Measurements from ENCODE around the gene PPT2.

The PPT2 gene

GRCh38 chr6:32151863-32152768, 1.8 kb upstream of the PPT2 start, which contains the start of gene PRRT1:
TSS of gene PRRT1 (minus strand) at chr6:32151939. CDS start at chr6:32151827, 112 bp downstream.
- DNase-seq (ENCODE audit: low read depth): no peak

GRCh38 chr6:32152769-32153563, 975 bp upstream of the PPT2 start:
- no peak for DNase-seq (ENCODE audit: low read depth)

GRCh38 chr6:32154514-32155161, 697 bp downstream of the PPT2 start:
- no peak for DNase-seq (ENCODE audit: low read depth)

GRCh38 chr6:32156891-32157290, 3.0 kb downstream of the PPT2 start:
- no peak for DNase-seq (ENCODE audit: low read depth)

GRCh38 chr6:32158052-32158451, 4.1 kb downstream of the PPT2 start:
- DNase-seq (ENCODE audit: low read depth): no peak

GRCh38 chr6:32163559-32164258, 9.8 kb downstream of the PPT2 start:
- DNase-seq (ENCODE audit: low read depth): no peak

GRCh38 chr6:32164295-32164694, 10.4 kb downstream of the PPT2 start, which contains the start of gene EGFL8:
TSS of gene EGFL8 (plus strand) at chr6:32164595. CDS start at chr6:32166166, 1,571 bp downstream.
- no peak for DNase-seq (ENCODE audit: low read depth)

GRCh38 chr6:32166411-32167061, 12.6 kb downstream of the PPT2 start:
- no peak for DNase-seq (ENCODE audit: low read depth)

- DNase-seq (ENCODE audit: low read depth): no peak
Observed at GRCh38 chr6:32167154-32167760, 13.3 kb downstream of the PPT2 start.

GRCh38 chr6:32167761-32168262, 13.9 kb downstream of the PPT2 start:
- no peak for DNase-seq (ENCODE audit: low read depth)

- DNase-seq (ENCODE audit: low read depth): no peak
Observed at GRCh38 chr6:32168350-32168749, 14.4 kb downstream of the PPT2 start.

- DNase-seq (ENCODE audit: low read depth): no peak
Observed at GRCh38 chr6:32168807-32169591, 15.1 kb downstream of the PPT2 start.

- no peak for DNase-seq (ENCODE audit: low read depth)
Observed at GRCh38 chr6:32170294-32170693, 16.4 kb downstream of the PPT2 start.

- no peak for DNase-seq (ENCODE audit: low read depth)
Observed at GRCh38 chr6:32171234-32171633, 17.3 kb downstream of the PPT2 start.

- no peak for DNase-seq (ENCODE audit: low read depth)
Observed at GRCh38 chr6:32173051-32173727, 19.2 kb downstream of the PPT2 start.

GRCh38 chr6:32174416-32174815, 20.5 kb downstream of the PPT2 start:
- DNase-seq (ENCODE audit: low read depth): no peak

GRCh38 chr6:32175322-32175710, 21.4 kb downstream of the PPT2 start:
- no peak for DNase-seq (ENCODE audit: low read depth)

GRCh38 chr6:32175711-32176475, 22.0 kb downstream of the PPT2 start, which contains the start of gene AGPAT1:
TSS of gene AGPAT1 (minus strand) at chr6:32176084. CDS start at chr6:32171496, 4,588 bp downstream.
- peak; percentile 97 for DNase-seq (ENCODE audit: low read depth)

Measured in GM04504 (cell line).